ENCODE measurements around the gene C2CD5. TPM values are rescaled to one million over a fixed set of nuclear protein-coding genes. Genes with fewer than 3 reads are reported as not detected.
A peak's percentile ranks its signal among the peaks of the same experiment; 100 is the strongest.

Gene C2CD5
- total and polyA plus RNA-seq, 9 donors: 19.6 to 41.3 (median 32.9) TPM

- intact Hi-C loops (cut with DNase I): loop anchor here in 2 of 4 donors (10.0 kb wide), 2 partner anchors 80 to 90 kb away; partner anchors contain the start of gene ETNK1 (in 1 of the 2)
These were observed 913 bp upstream of the C2CD5 start for GRCh38 chr12:22545255-22545654.

DNA sequence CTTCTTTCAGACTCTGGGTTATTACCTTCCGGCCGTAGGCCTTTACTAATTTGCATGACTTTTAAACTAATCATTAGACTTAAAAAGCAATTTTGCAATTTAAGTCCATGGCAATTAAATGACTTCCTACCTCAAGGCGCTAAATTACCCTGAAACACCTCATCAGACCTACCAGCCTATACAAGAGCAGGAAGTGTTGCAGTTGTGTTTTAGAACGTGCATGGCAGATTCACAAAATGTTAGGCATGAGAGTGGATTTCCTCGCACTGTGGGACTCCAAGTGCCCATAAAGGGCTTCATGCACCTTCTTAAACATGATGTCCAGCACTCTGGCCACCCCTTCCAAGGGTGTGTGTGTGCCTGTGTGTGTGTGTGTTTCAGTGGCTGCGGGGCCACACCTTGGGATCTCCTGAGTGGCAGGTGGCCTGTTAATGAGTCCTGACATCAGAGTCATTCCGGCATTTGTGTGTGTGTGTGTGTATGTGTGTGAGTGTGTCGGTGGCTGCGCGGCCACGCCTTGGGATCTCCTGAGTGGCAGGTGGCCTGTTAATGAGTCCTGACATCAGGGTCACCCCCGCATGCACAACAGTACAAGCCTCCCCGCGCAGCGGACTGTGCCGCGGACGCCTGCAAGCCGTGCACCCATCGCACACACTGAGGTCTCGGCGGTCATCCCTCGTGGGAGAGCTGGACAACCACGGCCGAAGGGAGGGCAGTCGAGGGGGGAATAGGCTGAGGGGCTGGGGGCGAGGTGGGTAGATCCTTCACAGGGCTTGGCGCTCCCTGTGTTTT is 900 bp downstream of the C2CD5 start:
- H3K4me3 ChIP-seq: peak overlapping the region; percentile 95
- TF ChIP-seq EP300 (IDR thresholded peaks at IDR 0.05): no peak
- TF ChIP-seq POLR2A (IDR thresholded peaks at IDR 0.05): no peak
- TF ChIP-seq, protein P1, sequence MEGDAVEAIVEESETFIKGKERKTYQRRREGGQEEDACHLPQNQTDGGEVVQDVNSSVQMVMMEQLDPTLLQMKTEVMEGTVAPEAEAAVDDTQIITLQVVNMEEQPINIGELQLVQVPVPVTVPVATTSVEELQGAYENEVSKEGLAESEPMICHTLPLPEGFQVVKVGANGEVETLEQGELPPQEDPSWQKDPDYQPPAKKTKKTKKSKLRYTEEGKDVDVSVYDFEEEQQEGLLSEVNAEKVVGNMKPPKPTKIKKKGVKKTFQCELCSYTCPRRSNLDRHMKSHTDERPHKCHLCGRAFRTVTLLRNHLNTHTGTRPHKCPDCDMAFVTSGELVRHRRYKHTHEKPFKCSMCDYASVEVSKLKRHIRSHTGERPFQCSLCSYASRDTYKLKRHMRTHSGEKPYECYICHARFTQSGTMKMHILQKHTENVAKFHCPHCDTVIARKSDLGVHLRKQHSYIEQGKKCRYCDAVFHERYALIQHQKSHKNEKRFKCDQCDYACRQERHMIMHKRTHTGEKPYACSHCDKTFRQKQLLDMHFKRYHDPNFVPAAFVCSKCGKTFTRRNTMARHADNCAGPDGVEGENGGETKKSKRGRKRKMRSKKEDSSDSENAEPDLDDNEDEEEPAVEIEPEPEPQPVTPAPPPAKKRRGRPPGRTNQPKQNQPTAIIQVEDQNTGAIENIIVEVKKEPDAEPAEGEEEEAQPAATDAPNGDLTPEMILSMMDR (IDR thresholded peaks at IDR 0.05): no peak
- peaks cover 5% of the 10 kb centered on the region for H3K4me1 ChIP-seq (ENCODE audit: insufficient read depth)
- peak overlapping the region; percentile 70 to 96 for H3K27ac ChIP-seq
- H3K27me3 ChIP-seq: no peaks in the 10 kb centered on the region
- 7 to 10% (median 8%) methylated on average over 20 to 28 of the region's 28 CpGs for WGBS, 3 donors
- no peaks in the 10 kb centered on the region for H3K9me3 ChIP-seq
- intact Hi-C loops (cut with DNase I): loop anchor here in 3 of 4 donors (5.0 to 10.0 kb wide), 3 partner anchors 81 to 91 kb away; partner anchors contain the start of gene ETNK1 (in 2 of the 3)
- H3K36me3 ChIP-seq: no peaks in the 10 kb centered on the region
- DNase-seq: peak in 2 of 5 donors; percentile 11 to 39

More at GRCh38 chr12:22545255-22545654, 913 bp upstream of the C2CD5 start:
- Histone ChIP-seq H3K4me3 (no peak overlapping the region), H3K9me3 (no peaks in the 10 kb centered on the region), H3K36me3 (no peaks in the 10 kb centered on the region), H3K27me3 (no peaks in the 10 kb centered on the region), H3K27ac (no peak overlapping the region), H3K4me1 (ENCODE audit: insufficient read depth) (peaks cover 5% of the 10 kb centered on the region)
- DNase-seq: peak in 1 of 5 donors; percentile 21
- 96 to 99% (median 97%) methylated on average over 6 of the region's 6 CpGs for WGBS, 3 donors
- TF ChIP-seq, protein P1 (IDR thresholded peaks at IDR 0.05): no peak
- TF ChIP-seq POLR2A (IDR thresholded peaks at IDR 0.05) (no peak), EP300 (IDR thresholded peaks at IDR 0.05) (no peak)

DNA sequence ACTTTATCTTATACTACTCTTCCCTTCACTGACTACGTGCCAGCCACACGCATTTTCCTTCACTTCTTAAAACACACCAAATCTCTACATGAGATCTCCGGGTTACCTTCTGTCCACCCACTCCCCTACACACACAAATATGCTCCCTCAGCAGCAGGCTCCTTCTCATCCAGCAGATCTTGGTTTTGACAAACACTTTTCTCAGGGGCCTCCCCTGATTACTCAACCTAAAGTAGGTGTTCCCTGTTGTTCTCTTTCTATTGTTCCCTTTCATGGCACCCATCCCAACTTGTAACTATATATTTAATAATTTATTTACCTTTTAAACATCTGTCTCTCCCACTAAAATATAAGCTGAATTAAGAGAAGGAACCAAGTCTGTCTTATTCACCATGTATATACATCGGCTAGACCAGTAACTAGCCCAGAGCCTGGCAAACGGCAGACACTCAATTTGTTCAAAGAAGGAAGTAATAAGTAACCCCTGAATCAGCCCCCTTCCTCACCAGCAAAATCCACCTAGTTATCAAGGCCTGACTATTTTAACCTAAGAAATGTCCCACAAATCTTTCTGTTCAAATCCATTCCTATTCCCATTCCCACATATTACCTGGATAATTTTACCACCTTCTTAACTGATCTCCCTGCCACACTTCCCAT is 2.7 kb downstream of the C2CD5 start:
- no peaks in the 10 kb centered on the region for H3K36me3 ChIP-seq
- H3K27me3 ChIP-seq: no peaks in the 10 kb centered on the region
- peaks cover 5% of the 10 kb centered on the region for H3K4me1 ChIP-seq (ENCODE audit: insufficient read depth)
- no peak overlapping the region for H3K4me3 ChIP-seq
- intact Hi-C loops (cut with DNase I): loop anchor here in 3 of 4 donors (5.0 to 10.0 kb wide), 3 partner anchors 83 to 93 kb away; partner anchors contain the start of gene ETNK1 (in 2 of the 3)
- no peaks in the 10 kb centered on the region for H3K9me3 ChIP-seq
- DNase-seq: no peak
- H3K27ac ChIP-seq: no peak overlapping the region
- WGBS, 3 donors: 94 to 95% (median 94%) methylated on average over 5 of the region's 5 CpGs
- TF ChIP-seq POLR2A (IDR thresholded peaks at IDR 0.05) (no peak), EP300 (IDR thresholded peaks at IDR 0.05) (no peak)
- TF ChIP-seq, protein P1 (IDR thresholded peaks at IDR 0.05): no peak

- H3K27me3 ChIP-seq: no peaks in the 10 kb centered on the region
- TF ChIP-seq, protein P1 (IDR thresholded peaks at IDR 0.05): no peak
- TF ChIP-seq POLR2A (IDR thresholded peaks at IDR 0.05) (no peak), EP300 (IDR thresholded peaks at IDR 0.05) (no peak)
- no peak for DNase-seq
- H3K27ac ChIP-seq: no peak overlapping the region
- intact Hi-C loops (cut with DNase I): no loop called here
- no peaks in the 10 kb centered on the region for H3K9me3 ChIP-seq
- peaks cover 5% of the 10 kb centered on the region for H3K4me1 ChIP-seq (ENCODE audit: insufficient read depth)
- H3K36me3 ChIP-seq: no peaks in the 10 kb centered on the region
- no peak overlapping the region for H3K4me3 ChIP-seq
These were observed 5.3 kb downstream of the C2CD5 start for GRCh38 chr12:22539055-22539454.
